VCaP (cell line): ENCODE results near the gene CMIP.
A peak's percentile ranks its signal among the peaks of the same experiment; 100 is the strongest.

Experiments used
- H3K27ac ChIP-seq: fragments of 450-650 bp; 2 replicates; pipeline ENCODE4 v1.5.1; 2017
- CTCF ChIP-seq: fragments of 450-650 bp; conservative IDR thresholded peaks from 2 replicates; pipeline ENCODE4 v1.5.1; 2017; ENCODE audit warnings: mild to moderate bottlenecking, moderate library complexity

CMIP gene

GRCh38 chr16:81542609-81543570 lies 98.3 kb downstream of the CMIP start:
- H3K27ac ChIP-seq = no peak overlapping the region
- TF ChIP-seq CTCF = no peak

GRCh38 chr16:81543571-81543970 lies 99.0 kb downstream of the CMIP start:
- no peak overlapping the region for H3K27ac ChIP-seq
- TF ChIP-seq CTCF = no peak

GRCh38 chr16:81544261-81544660 lies 99.7 kb downstream of the CMIP start:
- H3K27ac ChIP-seq = peak overlapping the region; percentile 10; the same call in 1 of the 2 replicates
- no peak for TF ChIP-seq CTCF

GRCh38 chr16:81544700-81545271 lies 100.2 kb downstream of the CMIP start:
- peak overlapping the region; percentile 10; the same call in 1 of the 2 replicates for H3K27ac ChIP-seq
- no peak for TF ChIP-seq CTCF

GRCh38 chr16:81545470-81546250 lies 101.1 kb downstream of the CMIP start:
- TF ChIP-seq CTCF = no peak
- H3K27ac ChIP-seq = no peak overlapping the region

GRCh38 chr16:81546781-81547180 lies 102.2 kb downstream of the CMIP start:
- TF ChIP-seq CTCF = no peak
- H3K27ac ChIP-seq = no peak overlapping the region
